ENCODE measurements around the gene SLC9A8. TPM values are rescaled to one million over a fixed set of nuclear protein-coding genes. Genes with fewer than 3 reads are reported as not detected.

SLC9A8 gene
- polyA plus RNA-seq, 3 donors: 5.1 to 8.6 (median 7.0) TPM

DNA sequence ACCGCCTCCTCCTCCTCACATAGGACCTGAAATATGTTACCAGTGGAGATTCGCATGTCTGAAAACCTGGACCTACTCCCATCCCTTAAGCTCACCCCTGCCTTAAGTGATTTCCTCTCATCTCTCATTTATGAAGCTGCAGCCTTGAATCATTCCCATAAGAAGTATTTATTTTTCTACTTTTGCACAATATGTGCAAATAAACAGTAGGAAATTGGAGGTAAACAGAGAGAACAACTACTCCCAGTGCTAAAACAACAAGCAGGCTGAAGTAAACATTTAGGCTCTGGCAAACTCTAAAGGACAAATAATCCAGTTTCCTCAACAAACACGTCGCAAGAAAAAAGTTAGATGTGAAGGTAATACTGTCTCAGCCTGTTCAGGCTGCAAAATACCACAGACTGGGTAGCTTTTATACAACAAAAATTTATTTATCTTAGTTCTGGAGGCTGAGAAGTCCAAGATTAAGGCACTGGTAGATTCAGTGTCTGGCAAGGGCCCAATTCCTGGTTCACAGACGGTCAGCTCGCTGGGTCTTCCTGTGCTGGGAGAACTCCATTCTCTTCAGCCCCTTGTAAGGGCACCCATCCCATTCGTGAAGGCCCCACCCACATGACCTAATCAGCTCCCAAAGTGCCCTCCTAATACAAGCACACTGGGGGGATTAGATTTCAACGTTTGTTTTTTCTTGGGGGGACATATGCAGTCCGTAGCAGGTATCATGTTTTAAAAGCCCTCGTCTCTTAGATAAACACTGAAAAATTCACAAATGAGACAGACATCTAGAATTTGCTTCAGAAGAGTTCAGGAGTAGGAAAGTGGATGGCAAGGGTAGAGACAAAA is 87.1 kb downstream of the SLC9A8 start:
- WGBS, 3 donors: 67 to 75% (median 73%) methylated on average over 10 of the region's 10 CpGs
- no peak overlapping the region for H3K27ac ChIP-seq (ENCODE audit: low read depth, low read length)

- WGBS, 3 donors: 68 to 85% (median 71%) methylated on average over 5 of the region's 5 CpGs
- no peak overlapping the region for H3K27ac ChIP-seq (ENCODE audit: low read depth, low read length)
These were observed 89.0 kb downstream of the SLC9A8 start for GRCh38 chr20:49901588-49901987.

- WGBS, 3 donors: 87 to 95% (median 92%) methylated on average over 17 of the region's 17 CpGs
- no peak overlapping the region for H3K27ac ChIP-seq (ENCODE audit: low read depth, low read length)
These were observed 92.0 kb downstream of the SLC9A8 start for GRCh38 chr20:49904440-49905214.

DNA sequence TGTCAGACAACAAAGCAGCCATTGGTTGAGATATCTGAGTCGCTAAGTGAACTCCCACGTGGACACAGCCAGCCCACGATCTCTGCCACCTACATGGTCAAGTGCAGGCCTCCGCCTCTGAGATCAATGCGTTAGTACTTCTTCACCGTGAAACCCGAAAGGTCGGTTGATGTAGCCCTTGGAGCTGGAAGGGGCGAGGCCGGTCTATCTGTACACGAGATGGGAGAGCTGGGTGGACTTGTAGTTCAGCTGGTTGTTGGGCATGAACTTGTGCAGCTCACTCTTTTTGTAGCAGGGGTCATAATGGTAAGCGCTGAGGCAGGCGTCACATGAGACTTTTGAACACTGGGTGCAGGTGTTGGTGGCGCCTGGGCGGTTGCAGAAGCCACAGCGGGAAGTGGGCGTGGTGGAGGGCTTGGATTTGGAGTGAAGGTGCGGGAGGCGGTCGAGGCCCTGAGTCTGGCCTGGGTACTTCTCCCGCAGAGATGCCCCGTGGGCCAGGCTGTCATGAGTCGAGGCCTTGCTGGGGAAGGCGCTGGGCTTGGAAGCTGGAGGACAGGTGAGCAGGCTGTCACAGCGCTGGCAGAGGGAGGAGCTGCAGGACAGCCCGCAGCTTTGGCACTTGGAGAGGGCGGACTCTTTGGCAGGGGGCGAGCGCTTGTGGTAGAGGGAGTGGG is 92.9 kb downstream of the SLC9A8 start:
- H3K27ac ChIP-seq (ENCODE audit: low read depth, low read length): no peak overlapping the region
- 91 to 95% (median 94%) methylated on average over 28 to 29 of the region's 29 CpGs for WGBS, 3 donors

DNA sequence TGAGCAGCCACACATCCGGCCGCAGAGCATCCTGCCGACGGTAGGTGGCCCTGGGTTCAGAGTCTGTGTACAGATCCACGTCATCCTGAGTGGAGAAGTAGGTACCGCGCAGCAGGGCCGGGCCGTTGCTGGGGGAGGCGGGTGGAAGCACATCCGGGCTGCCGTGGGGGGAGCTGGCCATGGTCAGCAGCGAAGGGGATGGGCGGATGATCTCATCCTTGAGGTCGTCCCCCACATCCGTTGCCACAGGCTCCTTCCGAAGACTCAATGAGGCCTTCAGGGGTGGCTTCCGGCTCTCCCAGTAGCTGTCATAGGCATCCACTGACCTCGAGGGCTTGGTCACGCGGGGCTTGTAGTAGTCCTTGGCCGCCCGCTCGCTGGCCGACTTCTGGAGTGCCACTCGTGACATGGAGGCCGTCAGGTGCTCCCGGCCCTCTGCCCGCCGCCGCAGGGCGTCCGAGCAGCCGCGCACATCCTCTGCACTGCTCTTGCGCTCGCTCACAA is 93.5 kb downstream of the SLC9A8 start:
- WGBS, 3 donors: 89 to 92% (median 90%) methylated on average over 37 of the region's 37 CpGs
- H3K27ac ChIP-seq (ENCODE audit: low read depth, low read length): no peak overlapping the region

- 91 to 92% (median 92%) methylated on average over 14 to 15 of the region's 15 CpGs for WGBS, 3 donors
- H3K27ac ChIP-seq (ENCODE audit: low read depth, low read length): no peak overlapping the region
These were observed 94.1 kb downstream of the SLC9A8 start for GRCh38 chr20:49906615-49907154.

GRCh38 chr20:49907405-49908257 is 95.0 kb downstream of the SLC9A8 start:
- no peak overlapping the region for H3K27ac ChIP-seq (ENCODE audit: low read depth, low read length)
- 91 to 92% (median 92%) methylated on average over 19 of the region's 19 CpGs for WGBS, 3 donors

DNA sequence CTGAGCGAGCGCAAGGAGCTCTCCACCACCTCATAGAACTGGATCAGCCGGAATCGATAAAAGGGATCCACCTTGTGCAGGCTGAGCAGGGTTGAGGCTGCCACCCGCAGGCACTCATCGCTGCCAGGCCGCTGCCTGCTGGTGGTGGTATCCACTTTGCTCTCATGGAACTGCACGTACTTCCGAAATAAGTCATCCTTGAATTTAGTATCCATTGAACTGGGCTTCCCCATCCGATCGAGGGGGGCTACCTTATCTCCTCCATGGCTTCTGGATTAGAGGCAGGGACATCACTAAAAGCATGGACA is 95.6 kb downstream of the SLC9A8 start:
- no peak overlapping the region for H3K27ac ChIP-seq (ENCODE audit: low read depth, low read length)
- WGBS, 3 donors: 93 to 98% (median 96%) methylated on average over 11 of the region's 11 CpGs

DNA sequence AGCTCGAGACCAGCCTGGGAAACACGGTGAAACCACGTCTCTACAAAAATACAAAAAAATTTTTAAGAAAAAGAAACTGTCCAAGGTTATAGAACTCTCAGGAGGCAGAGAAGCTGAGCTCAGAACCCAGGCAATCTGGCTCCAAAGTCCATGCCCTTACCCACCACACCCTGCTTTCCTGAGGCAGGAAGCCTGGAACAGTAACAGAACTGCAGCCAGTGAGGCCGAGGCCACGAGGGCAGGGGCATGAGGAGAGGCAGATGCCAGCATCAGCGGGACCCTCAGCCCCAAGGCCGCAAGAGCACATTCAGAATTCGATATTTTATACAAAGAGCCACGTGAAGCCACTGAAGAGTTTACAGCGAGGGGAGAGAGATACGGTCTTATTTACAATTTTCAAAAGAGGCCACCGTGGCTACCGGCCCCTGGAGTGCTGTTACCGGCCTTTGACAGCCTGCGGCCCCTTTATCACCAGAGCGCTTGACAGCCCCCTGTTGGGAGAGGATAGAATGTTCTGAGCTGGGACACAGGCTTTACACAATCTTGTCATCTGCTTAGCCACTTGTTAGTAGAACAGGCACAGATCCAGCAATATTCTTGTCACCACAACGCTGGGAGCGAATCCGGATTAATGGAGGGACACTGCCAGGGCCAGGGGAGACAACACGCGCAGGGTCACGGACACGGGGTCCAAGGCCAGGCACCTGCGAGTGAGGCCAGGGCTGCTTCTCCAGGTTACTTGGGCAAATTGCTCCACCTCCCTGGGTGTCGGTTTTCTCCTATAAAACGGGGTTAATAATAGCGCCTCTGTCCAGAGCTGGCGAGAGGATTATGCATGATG is 97.1 kb downstream of the SLC9A8 start:
- no peak overlapping the region for H3K27ac ChIP-seq (ENCODE audit: low read depth, low read length)
- 37 to 65% (median 63%) methylated on average over 28 of the region's 28 CpGs for WGBS, 3 donors

DNA sequence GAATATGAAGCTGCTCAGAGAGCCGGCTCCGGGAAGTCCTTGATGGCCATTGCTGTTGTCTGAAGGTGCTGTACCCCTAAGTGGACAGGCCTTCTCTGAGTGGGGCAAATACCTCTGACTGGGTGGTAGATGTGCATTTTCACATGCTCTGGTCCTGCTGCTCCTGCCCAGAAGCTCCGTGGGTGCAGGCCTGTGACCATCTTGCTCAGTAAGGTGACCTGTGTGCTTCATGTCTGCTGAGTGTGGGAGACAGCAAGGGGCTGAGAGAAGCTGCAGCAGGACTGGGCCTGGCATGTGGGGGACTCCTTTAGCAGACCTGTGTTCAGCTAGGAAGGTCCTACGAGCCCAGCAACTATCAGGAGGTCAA is 97.7 kb downstream of the SLC9A8 start:
- H3K27ac ChIP-seq (ENCODE audit: low read depth, low read length): no peak overlapping the region

GRCh38 chr20:49913399-49914047 is 100.9 kb downstream of the SLC9A8 start:
- H3K27ac ChIP-seq (ENCODE audit: low read depth, low read length): no peak overlapping the region
- WGBS, 3 donors: 72 to 87% (median 84%) methylated on average over 16 of the region's 16 CpGs

More for the DNA sequence above, 97.7 kb downstream of the SLC9A8 start:
- 46 to 85% (median 65%) methylated on average over 4 of the region's 4 CpGs for WGBS, 3 donors

- H3K27ac ChIP-seq (ENCODE audit: low read depth, low read length): peak overlapping the region; percentile 99
- WGBS, 3 donors: 4 to 5% (median 4%) methylated on average over 19 of the region's 19 CpGs
These were observed 101.9 kb downstream of the SLC9A8 start for GRCh38 chr20:49914310-49915117.

- H3K27ac ChIP-seq (ENCODE audit: low read depth, low read length): peak overlapping the region; percentile 99
- 0 to 1% (median 0%) methylated on average over 9 to 23 of the region's 23 CpGs for WGBS, 3 donors
These were observed 102.4 kb downstream of the SLC9A8 start for GRCh38 chr20:49915118-49915379.

DNA sequence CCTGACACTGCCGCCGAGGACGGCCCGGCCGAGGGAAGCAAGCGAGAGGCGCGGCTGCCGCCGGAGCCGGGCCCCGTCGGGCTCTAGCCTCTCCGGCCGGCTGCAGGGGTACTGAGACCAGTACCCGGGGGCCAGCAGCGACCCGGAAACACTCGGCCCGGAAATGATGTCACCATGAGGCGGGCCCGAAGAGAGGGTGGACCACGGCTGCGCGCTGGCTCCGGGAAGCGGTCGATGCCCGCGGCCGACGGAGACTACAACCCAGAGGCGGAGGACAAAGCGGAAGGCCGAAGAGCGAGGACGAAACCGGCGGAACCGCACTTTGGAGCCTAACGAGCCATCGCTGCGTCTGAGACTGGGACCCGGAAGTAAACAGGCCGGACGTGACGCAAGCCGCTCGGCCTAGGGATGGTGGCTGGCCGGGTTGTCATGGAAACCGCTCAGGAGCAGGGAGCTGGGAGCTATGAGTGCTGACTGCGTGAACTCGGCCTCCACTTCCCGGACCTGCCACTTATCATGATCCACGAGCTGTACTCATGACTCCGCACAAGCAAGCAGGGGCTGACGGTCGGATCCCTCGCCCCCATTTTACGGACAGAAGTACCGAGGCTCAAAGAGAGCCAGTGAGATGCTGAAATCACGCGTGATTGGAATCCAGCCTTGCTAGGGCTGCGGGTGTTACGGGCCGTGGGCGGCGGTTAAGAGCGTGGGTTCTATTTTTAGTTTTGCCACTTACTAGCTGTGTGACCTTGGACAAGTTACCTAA is 102.9 kb downstream of the SLC9A8 start, which contains the start of gene SPATA2:
Gene SPATA2, minus strand, starts transcription at position 150 of the 766 bp plus-strand sequence. CDS start 7,039 bp downstream, outside the sequence.
- 0% methylated on average over 64 to 69 of the region's 69 CpGs for WGBS, 3 donors

More for the DNA sequence above, 102.9 kb downstream of the SLC9A8 start, which contains the start of gene SPATA2:
- peak within 1 kb of the TSS; percentile 99 for H3K27ac ChIP-seq (ENCODE audit: low read depth, low read length)

All from adipose tissue (tissue), 3 donors.